Measurements from ENCODE around the gene TSPAN15. TPM values are rescaled to one million over a fixed set of nuclear protein-coding genes. Genes with fewer than 3 reads are reported as not detected.
A peak's percentile ranks its signal among the peaks of the same experiment; 100 is the strongest.

Gene TSPAN15
- 10 to 100 TPM; 49.7 to 80.0 (median 66.2) TPM for polyA plus RNA-seq (ENCODE audit: insufficient read length in 10 of 10)
- long read RNA-seq, donor 1, transcript TSPAN15-201 (8 exons, 1,698 nt) = major isoform, 12 of 20 reads
- long read RNA-seq, donor 1, partial matches to known transcripts = 0 of 20 reads
- long read RNA-seq, donor 1, other reads (novel, unspliced or antisense) = 0 of 20 reads
- long read RNA-seq, donor 2, transcript TSPAN15-204 (2 exons, 674 nt) = major isoform, 12 of 24 reads
- long read RNA-seq, donor 2, transcript TSPAN15-201 (8 exons, 1,698 nt) = major isoform, 12 of 24 reads
- long read RNA-seq, donor 2, partial matches to known transcripts = 0 of 24 reads
- long read RNA-seq, donor 2, other reads (novel, unspliced or antisense) = 0 of 24 reads
- long read RNA-seq, donor 3 = 0 reads
- long read RNA-seq, donor 4, transcript TSPAN15-201 (8 exons, 1,698 nt) = major isoform, 10 of 14 reads
- long read RNA-seq, donor 4, partial matches to known transcripts = 0 of 14 reads
- long read RNA-seq, donor 4, other reads (novel, unspliced or antisense) = 0 of 14 reads
- long read RNA-seq, donor 5, transcript TSPAN15-204 (2 exons, 674 nt) = minor isoform, 8 of 25 reads
- long read RNA-seq, donor 5, transcript TSPAN15-201 (8 exons, 1,698 nt) = major isoform, 13 of 25 reads
- long read RNA-seq, donor 5, partial matches to known transcripts = 0 of 25 reads
- long read RNA-seq, donor 5, other reads (novel, unspliced or antisense) = 0 of 25 reads
- long read RNA-seq, donor 6, transcript TSPAN15-204 (2 exons, 674 nt) = minor isoform, 9 of 21 reads
- long read RNA-seq, donor 6, transcript TSPAN15-201 (8 exons, 1,698 nt) = major isoform, 12 of 21 reads
- long read RNA-seq, donor 6, partial matches to known transcripts = 0 of 21 reads
- long read RNA-seq, donor 6, other reads (novel, unspliced or antisense) = 0 of 21 reads
- long read RNA-seq, donor 7, transcript TSPAN15-204 (2 exons, 674 nt) = minor isoform, 5 of 19 reads
- long read RNA-seq, donor 7, transcript TSPAN15-201 (8 exons, 1,698 nt) = major isoform, 12 of 19 reads
- long read RNA-seq, donor 7, partial matches to known transcripts = 0 of 19 reads
- long read RNA-seq, donor 7, other reads (novel, unspliced or antisense) = 0 of 19 reads
- long read RNA-seq, donor 8, transcript TSPAN15-204 (2 exons, 674 nt) = minor isoform, 5 of 11 reads
- long read RNA-seq, donor 8, transcript TSPAN15-201 (8 exons, 1,698 nt) = major isoform, 6 of 11 reads
- long read RNA-seq, donor 8, partial matches to known transcripts = 0 of 11 reads
- long read RNA-seq, donor 8, other reads (novel, unspliced or antisense) = 0 of 11 reads
- long read RNA-seq, donor 9, transcript TSPAN15-201 (8 exons, 1,698 nt) = major isoform, 5 of 8 reads
- long read RNA-seq, donor 9, partial matches to known transcripts = 0 of 8 reads
- long read RNA-seq, donor 9, other reads (novel, unspliced or antisense) = 0 of 8 reads

DNA sequence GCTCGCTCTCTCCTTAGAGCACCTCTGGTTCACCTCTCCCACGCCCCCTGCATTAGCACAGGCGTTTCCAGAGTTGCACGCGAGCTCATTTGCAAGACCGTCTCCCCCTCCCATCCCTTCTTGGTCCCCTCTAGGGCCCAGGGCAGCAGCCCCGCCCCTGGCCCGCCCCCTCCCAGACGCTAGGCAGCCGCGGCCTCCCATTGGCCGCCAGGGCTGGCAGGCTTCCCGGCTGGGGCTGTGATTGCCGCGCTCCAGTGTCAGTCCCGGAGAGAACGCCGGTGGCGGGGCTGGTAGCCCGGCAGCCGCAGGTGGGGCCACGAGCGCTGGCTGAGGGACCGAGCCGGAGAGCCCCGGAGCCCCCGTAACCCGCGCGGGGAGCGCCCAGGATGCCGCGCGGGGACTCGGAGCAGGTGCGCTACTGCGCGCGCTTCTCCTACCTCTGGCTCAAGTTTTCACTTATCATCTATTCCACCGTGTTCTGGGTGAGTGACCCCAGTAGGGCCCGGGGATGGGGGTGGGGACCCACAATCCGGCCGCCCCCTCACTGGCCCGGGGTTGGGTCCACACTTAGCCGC, at the start of gene TSPAN15:
Gene TSPAN15 (plus strand): TSS at position 257 of the 575 bp plus-strand sequence. CDS start 130 bp downstream, at position 387.
- DNase-seq = peak; percentile 84 to 94 (median 91)

DNA sequence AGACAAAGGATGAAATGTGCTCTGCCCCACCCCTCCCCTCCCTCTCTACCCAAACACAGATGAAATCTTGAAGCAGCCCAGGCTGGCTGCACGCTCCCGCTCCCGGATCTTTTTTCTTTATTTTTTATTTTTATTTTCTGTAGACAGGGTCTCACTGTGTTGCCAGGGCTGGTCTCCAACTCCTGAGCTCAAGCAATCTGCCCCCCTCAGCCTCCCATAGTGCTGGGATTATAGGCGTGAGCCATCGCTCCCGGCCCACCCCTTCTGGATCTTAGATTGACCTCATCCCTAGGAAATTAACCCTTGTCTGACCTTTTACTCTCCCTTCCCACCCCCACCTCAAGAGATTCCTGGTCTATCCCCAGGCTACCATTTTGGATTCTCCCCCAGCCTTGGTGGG, 48.9 kb upstream of the TSPAN15 start:
- no peak for DNase-seq

GRCh38 chr10:69403066-69403465, 48.2 kb upstream of the TSPAN15 start:
- DNase-seq = no peak

GRCh38 chr10:69403519-69403918, 47.7 kb upstream of the TSPAN15 start:
- no peak for DNase-seq

DNA sequence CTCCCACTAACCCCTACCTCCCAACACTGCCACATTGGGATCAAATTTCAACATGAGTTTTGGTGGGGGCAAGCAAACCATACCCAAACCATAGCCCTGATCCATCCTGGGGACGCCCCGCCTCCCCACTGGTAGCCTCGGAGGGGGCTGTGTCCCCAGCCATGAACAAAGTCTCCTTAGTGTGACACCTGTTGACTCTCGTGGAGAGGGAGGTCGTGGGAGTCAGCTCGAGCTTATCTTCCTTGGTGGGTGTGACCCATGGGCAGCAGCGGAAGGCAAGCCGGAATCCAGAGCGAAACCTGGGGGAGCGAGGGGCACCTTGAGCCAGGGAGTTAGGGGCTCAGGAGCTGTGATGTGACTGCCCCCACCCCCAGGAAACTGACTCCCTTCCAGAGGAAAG, 46.5 kb upstream of the TSPAN15 start:
- no peak for DNase-seq

GRCh38 chr10:69405221-69405620, 46.0 kb upstream of the TSPAN15 start:
- DNase-seq = no peak

- peak in 1 of 3 donors; percentile 53 for DNase-seq
These were observed 44.9 kb upstream of the TSPAN15 start for GRCh38 chr10:69406302-69406811.

DNA sequence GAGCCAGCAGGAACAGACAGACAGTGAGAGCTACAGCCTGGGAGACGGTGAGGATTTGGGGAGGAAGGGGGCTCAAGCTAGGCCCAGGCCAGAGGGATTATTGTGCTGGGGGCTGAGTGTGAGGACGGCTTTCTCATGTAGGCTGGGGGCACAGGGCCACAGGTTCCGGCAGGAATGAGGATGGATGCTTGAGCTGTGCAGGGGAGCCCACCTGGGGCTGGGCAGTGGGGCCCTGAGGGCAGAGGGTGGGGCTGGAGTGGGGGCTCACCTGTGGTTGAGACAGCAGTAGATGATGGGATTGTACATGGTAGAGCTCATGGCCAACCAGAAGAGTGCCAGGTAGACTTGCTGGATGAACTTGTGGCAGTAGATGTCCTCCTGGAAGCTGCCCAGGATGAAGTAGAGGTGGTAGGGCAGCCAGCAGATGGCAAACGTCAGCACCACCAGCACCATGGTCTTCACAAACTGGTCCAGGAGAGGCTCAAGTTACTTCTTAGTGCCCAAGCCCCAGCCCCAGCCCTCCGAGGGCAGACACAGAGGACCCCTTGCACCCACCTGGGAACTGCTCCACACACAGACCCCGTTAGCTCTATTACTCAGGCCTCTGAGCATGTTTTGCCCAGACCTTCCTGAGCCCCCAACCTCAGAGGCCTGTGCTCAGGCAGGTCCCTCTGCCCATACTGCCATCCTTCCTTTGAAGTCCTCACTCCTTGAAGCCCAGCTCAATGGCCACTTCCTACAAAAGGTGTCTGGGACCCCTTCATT, 44.3 kb upstream of the TSPAN15 start:
- no peak for DNase-seq

GRCh38 chr10:69407621-69408301, 43.5 kb upstream of the TSPAN15 start:
- no peak for DNase-seq

DNA sequence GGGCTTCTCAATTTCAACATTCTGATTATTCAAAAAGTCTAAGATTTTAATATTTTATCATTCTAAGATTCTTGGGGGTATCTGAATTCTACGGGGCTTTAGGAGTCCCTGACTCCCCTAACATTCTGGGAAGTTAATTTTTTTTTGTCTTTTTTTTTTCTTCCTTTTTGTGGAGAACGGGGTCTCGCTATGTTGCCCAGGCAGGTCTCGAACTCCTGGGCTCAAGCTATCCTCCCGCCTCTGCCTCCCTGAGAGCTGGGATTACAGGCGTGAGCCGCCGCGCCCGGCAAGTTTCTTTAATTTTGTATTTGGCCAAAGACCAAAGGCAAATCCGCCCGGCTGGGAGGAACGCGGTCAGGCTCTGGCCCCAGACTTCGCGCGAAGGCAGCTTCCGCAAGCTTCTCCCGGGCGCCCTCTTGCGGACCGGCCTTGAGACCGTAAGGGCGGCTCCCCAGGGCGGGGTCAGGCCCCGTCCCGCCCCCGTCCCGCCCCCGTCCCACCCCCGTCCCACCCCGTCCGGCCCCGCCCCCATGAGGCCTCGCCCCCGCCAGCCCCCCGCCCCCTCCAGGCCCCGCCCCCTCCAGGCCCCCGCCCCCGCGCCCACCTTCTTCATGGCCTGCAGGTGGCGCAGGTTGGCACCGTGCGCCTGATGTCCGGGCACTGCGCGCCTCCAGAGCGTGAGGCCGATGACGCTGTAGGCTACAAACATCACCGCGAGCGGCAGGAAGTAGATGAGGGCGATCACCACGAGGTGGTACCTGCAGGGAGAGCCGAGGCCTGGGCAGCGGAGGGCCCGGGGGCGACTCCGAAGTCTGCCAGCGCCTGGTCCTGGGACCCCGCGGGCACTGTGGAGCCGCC, 42.7 kb upstream of the TSPAN15 start:
- DNase-seq = peak; percentile 90 to 94 (median 92)

DNA sequence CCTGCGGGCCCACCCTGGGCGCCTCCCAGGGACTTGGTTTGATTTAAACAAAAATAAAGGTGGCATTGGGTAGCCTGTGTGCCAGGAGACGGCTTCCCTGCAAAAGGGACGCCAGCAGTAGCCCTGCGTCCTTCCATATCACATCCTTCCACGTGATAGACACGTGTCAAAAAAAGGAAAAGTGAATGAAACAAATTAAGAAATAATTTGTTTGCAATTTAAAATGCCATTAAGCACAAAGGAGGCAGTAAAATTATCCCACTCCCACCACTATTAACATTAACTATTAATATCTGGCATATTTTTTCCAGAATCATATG, 42.1 kb upstream of the TSPAN15 start:
- no peak for DNase-seq

DNA sequence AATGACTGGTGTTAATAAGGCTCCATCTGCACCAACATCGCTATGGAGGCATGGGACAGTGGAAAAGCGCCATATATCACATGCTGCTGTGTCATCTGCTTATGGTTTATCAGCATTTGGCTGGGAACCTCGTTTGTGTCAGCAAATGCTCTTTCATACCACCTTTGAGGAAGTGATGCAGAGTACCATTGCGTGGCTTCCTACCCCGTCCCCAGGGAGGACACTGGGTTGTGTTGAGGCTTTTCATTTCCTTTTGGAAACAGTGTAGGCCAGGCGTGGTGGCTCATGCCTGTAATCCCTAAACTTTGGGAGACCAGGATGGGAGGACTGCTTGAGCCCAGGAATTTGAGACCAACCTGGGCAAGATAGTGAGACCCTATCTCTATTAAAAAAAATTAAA, 41.3 kb upstream of the TSPAN15 start:
- peak in 1 of 3 donors; percentile 27 for DNase-seq

DNA sequence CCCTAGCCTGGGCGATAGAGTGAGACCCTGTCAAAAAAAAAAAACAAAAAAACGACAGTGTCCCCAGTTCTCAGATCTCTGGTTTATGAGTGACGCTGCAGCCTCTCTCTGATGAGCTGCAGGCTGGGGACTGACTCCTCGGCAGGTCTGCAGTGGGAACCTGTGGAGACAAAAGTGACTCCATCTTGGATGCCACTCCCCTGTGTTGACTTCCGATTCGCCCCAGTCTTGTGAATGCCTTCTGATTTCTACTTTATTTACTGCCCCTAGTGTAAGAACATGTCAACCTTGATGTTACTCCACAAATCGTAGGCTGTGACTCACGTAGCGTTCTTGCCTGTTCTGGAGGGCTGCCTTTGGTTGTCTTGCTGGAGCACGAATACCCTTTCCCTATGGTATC, 40.8 kb upstream of the TSPAN15 start:
- DNase-seq = no peak

GRCh38 chr10:69411476-69411875, 39.8 kb upstream of the TSPAN15 start:
- DNase-seq = no peak

DNA sequence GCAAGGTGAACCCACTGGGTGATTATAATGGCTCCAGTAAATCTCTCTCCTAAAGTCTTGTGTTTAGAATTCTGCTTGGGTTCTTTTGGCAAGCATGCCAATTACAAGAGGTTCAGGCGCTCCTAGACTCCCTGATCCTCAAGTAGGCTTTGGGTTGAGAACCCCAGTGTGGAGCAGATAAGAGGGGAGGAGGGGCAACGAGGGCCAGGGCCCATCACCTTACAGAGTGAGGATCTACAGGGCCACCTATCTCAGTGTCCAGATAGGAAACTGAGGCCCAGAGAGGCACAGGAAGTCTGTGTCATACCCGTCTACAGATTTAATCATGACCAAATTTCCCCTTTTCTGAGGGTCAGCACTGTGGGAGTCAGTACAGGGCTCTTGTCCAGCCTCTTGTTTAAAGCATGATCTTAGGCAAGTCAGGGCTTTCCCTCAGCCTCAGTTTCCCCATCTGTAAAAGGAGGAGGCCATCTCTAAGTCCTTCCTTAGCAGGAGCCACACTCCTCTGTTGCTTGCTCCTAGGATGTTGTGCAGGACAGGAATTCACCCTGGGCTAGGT, 39.0 kb upstream of the TSPAN15 start:
- DNase-seq = no peak

- peak; percentile 55 to 81 (median 71) for DNase-seq
These were observed 37.9 kb upstream of the TSPAN15 start for GRCh38 chr10:69413221-69413865.
